ENCODE results near the gene PRSS21.

- TF ChIP-seq CTCF (IDR thresholded peaks at IDR 0.05) (no peak), POLR2AphosphoS5 (IDR thresholded peaks at IDR 0.05) (no peak)
Observed at GRCh38 chr16:2816751-2817339, at the start of gene PRSS21.

All from sigmoid colon (tissue), 4 donors.